Activated CD4-positive, alpha-beta memory T cell treated with anti-CD3 and anti-CD28 coated beads for 36 hours (primary cell): ENCODE measurements around the gene MSMP. TPM values are rescaled to one million over a fixed set of nuclear protein-coding genes. Genes with fewer than 3 reads are reported as not detected.

Source experiments
- CTCF ChIA-PET: fragments of 350-600 bp; sonication (Branson Sonifier 250); formaldehyde crosslinking; loops from one replicate; lab custom pipeline; 2021; ENCODE audit warnings: antibody characterized with exemption, inconsistent platforms; lab: Charles Lee
- POLR2A ChIA-PET: fragments of 350-600 bp; sonication (Branson Sonifier 250); formaldehyde crosslinking; loops from one replicate; lab custom pipeline; 2021; ENCODE audit warnings: antibody characterized with exemption; lab: Charles Lee
- DNase-seq: peaks from one replicate; pipeline ENCODE4 v3.0.0-alpha.2; 2020
- H3K27ac Mint-ChIP-seq: one replicate; pipeline ENCODE4 v1.8.0; 2021; ENCODE audit warnings: mixed read lengths
- H3K27me3 Mint-ChIP-seq: one replicate; pipeline ENCODE4 v1.8.0; 2021; ENCODE audit warnings: mixed read lengths
- H3K36me3 Mint-ChIP-seq: one replicate; pipeline ENCODE4 v1.8.0; 2021; ENCODE audit warnings: mixed read lengths
- H3K4me1 Mint-ChIP-seq: one replicate; pipeline ENCODE4 v1.8.0; 2021; ENCODE audit warnings: low read depth, mixed read lengths
- H3K4me3 Mint-ChIP-seq: one replicate; pipeline ENCODE4 v1.8.0; 2021; ENCODE audit warnings: mild to moderate bottlenecking, mixed read lengths
- H3K9me3 Mint-ChIP-seq: one replicate; pipeline ENCODE4 v1.8.0; 2021; ENCODE audit warnings: mixed read lengths
- intact Hi-C: fragments of 100-400 bp; cut with micrococcal nuclease; formaldehyde crosslinking; loops from one replicate; pipeline ENCODE4 v1.15.1; 2023
- total RNA-seq, 2 experiments: library from RNA; stranded (reverse); gene quantifications; one replicate each; pipeline ENCODE4 v1.2.3, GENCODE V29; 2021

MSMP gene
- total RNA-seq, 2 experiments from 2014 or later: not detected

DNA sequence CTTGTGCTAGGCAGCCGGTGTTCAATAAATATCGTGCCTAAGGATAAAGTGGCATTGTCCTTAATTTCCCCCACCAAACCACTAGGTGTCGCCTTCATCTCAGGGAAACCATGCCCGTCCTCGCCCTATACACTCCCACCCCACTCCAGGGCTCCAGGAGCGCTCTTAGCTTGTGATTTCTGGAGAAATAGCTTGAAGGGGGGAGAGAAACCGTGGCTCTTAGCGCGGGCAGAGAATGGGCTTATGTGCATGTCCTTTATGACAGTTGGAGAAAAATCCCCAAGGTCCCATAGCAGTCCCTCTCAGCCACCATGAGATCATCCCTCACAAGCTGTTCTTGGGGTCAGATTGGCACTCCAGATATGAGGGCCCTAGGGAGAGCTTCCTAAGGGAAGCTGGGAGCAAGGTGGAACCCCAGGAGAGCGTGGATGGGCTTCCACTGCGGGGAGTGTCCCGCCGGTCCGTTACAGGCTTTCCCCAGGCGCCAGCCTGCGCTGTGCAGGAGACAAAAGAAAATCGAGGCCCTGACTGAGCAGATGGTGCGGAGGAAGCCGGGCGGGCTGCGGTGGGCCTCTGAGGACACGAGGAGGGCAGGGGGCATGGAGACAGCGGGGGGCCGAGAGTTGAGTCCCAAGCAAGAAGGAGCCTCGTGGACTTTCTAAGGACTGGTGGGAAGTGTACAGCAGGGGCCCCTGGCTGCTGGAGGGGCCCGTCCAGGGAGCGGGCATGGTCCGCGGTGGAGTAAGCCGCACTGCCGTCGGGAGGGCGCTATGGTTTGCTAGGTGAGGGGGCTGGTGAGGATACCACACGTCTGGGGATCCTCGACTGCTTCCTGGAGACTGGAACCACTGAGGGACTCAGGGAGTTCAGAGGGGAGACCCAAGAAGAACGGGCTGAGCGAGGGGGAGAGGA, 36.6 kb upstream of the MSMP start:
- no peaks in the 10 kb centered on the region for H3K36me3 Mint-ChIP-seq
- POLR2A ChIA-PET: no interaction called here

DNA sequence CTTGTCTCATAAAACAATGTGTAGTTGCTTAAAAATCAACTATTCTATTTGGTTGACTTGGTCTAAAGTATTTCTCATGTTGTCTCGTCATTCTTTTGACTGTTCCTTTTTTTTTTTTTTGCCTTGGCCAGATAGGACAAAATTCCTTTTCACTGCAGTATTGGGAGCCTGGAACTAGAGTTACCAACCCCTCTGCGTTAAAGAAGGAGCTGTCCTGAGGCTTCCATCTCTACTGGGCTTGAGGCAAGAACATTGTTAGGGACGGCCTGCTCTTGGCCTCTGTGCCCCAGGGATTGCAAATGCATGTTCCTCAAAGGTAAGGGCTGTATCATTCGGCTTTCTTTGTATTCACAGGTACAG, 35.9 kb upstream of the MSMP start:
- Mint-ChIP-seq H3K27ac (no peak overlapping the region), H3K4me1 (peaks cover 5% of the 10 kb centered on the region), H3K9me3 (no peaks in the 10 kb centered on the region), H3K4me3 (no peak overlapping the region), H3K27me3 (no peaks in the 10 kb centered on the region), H3K36me3 (no peaks in the 10 kb centered on the region)
- CTCF ChIA-PET: interaction anchor here (0.6 to 3.1 kb wide), 47 partner anchors 8 to 389 kb away, joined by 3 to 66 read pairs (median 5); partner anchors contain the start of genes FAM221B, HINT2, SPAG8 and TMEM8B
- intact Hi-C loops: loop anchor here (1.0 kb wide), 2 partner anchors 36 to 92 kb away; no protein-coding TSS in a partner anchor
- POLR2A ChIA-PET: no interaction called here
- DNase-seq: no peak

More for the DNA sequence above, 36.6 kb upstream of the MSMP start:
- peak; percentile 60 for DNase-seq
- H3K27me3 Mint-ChIP-seq: no peaks in the 10 kb centered on the region
- H3K4me3 Mint-ChIP-seq: no peak overlapping the region
- H3K27ac Mint-ChIP-seq: no peak overlapping the region
- CTCF ChIA-PET: interaction anchor here (0.5 to 3.1 kb wide), 50 partner anchors 9 to 374 kb away, joined by 3 to 66 read pairs (median 4); partner anchors contain the start of genes FAM221B, HINT2, SPAG8 and TMEM8B
- no peaks in the 10 kb centered on the region for H3K9me3 Mint-ChIP-seq
- intact Hi-C loops: loop anchor here (1.0 kb wide), 2 partner anchors 36 to 92 kb away; no protein-coding TSS in a partner anchor
- H3K4me1 Mint-ChIP-seq: peaks cover 5% of the 10 kb centered on the region

DNA sequence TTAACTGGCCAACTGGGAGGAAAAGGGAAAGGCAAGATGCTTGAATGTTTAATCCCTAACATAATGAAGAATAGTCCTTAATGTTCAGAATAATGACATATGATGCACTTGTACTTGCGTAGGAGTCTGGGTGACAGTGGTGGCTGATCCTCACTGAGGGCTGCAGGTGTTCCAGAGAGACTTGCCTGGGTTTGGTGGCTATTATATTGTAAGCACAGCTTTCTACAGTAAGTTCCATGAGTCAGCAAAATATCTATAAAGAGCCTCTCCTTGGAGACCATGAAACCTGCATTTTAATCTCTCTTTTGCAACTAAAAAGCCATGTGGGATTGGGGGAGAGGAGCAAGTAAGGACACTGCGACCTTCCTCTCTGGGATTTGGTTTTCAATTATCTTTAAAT, 35.5 kb upstream of the MSMP start:
- Mint-ChIP-seq H3K27me3 (no peaks in the 10 kb centered on the region), H3K4me1 (peaks cover 5% of the 10 kb centered on the region), H3K4me3 (no peak overlapping the region), H3K9me3 (no peaks in the 10 kb centered on the region), H3K27ac (no peak overlapping the region), H3K36me3 (no peaks in the 10 kb centered on the region)
- no peak for DNase-seq
- POLR2A ChIA-PET: no interaction called here
- CTCF ChIA-PET: interaction anchor here (0.5 to 3.1 kb wide), 46 partner anchors 8 to 389 kb away, joined by 3 to 66 read pairs (median 5); partner anchors contain the start of genes FAM221B, HINT2, SPAG8 and TMEM8B
- intact Hi-C loops: no loop called here

DNA sequence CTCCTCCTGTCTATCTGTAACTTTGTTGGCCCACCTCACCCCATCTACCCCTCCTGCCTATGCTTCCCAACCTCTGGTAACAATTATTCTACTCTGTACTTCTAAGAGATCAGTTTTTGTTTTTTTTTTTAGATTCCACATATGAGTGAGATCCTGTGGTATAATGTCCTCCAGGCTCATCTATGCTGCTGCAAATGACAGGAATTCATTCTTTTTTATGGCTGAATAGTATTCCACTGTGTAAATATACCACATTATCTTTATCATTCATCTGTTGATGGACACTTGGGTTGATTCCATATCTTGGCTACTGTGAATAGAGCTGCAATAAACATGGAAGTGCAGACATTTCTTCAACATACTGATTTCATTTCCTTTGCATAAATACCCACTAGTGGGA, 29.3 kb upstream of the MSMP start:
- intact Hi-C loops: no loop called here
- peaks cover 10% of the 10 kb centered on the region for H3K36me3 Mint-ChIP-seq
- H3K4me3 Mint-ChIP-seq: no peak overlapping the region
- CTCF ChIA-PET: interaction anchor here (1.2 to 2.5 kb wide), 2 partner anchors 22 to 99 kb away, joined by 3 to 7 read pairs; no protein-coding TSS in a partner anchor
- no peaks in the 10 kb centered on the region for H3K9me3 Mint-ChIP-seq
- no peaks in the 10 kb centered on the region for H3K4me1 Mint-ChIP-seq
- POLR2A ChIA-PET: no interaction called here
- H3K27me3 Mint-ChIP-seq: no peaks in the 10 kb centered on the region
- DNase-seq: no peak
- no peak overlapping the region for H3K27ac Mint-ChIP-seq

DNA sequence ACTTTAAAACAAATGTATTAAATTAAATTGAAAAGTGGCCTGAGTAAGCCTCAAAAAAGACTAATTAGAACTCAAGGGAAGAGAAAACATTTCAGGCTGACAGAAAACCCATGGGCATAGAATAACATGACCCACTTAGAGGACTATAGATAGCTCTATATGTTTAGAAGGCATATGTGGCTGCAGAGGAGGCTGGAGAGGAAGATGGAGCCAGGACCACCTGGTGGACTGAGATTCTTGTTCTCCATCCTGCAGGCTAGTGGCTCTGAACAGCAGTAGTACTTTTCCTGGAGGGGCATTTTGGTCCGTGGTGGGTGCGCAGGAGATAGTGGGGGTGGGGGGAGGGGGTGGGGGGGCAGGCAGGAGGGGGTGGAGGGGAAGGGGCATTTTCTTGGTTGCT, 27.0 kb upstream of the MSMP start:
- Mint-ChIP-seq H3K9me3 (no peaks in the 10 kb centered on the region), H3K4me3 (no peak overlapping the region), H3K27ac (no peak overlapping the region), H3K27me3 (no peaks in the 10 kb centered on the region), H3K36me3 (peaks cover 10% of the 10 kb centered on the region), H3K4me1 (no peaks in the 10 kb centered on the region)
- intact Hi-C loops: no loop called here
- CTCF ChIA-PET: interaction anchor here (1.2 to 2.5 kb wide), 3 partner anchors 9 to 101 kb away, joined by 3 to 8 read pairs (median 7); no protein-coding TSS in a partner anchor
- DNase-seq: no peak
- POLR2A ChIA-PET: no interaction called here

DNA sequence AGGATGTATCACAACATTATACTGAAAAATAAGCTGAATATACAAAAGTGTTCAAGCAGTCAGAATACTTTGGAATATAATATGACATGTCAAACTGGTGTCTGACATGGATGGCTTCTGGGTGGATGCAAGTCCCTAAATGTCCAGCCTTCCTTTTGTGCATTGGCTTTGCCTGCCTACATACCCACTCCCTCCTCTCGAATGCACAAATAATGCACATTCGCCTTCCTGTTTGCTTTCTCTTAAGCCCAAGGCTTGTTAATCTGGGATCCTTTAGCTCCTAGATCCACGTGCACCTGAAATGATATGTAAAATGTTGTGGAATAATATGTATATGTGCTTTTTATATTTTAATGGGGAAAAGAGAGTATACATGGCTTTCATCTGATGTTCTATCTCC, 24.4 kb upstream of the MSMP start:
- POLR2A ChIA-PET: no interaction called here
- CTCF ChIA-PET: interaction anchor here (1.3 to 2.2 kb wide), 3 partner anchors 12 to 104 kb away, joined by 7 to 11 read pairs (median 11); no protein-coding TSS in a partner anchor
- DNase-seq: no peak
- no peak overlapping the region for H3K27ac Mint-ChIP-seq
- H3K27me3 Mint-ChIP-seq: no peaks in the 10 kb centered on the region
- H3K36me3 Mint-ChIP-seq: peaks cover 3% of the 10 kb centered on the region
- intact Hi-C loops: no loop called here
- H3K9me3 Mint-ChIP-seq: no peaks in the 10 kb centered on the region
- H3K4me1 Mint-ChIP-seq: no peaks in the 10 kb centered on the region
- no peak overlapping the region for H3K4me3 Mint-ChIP-seq

DNA sequence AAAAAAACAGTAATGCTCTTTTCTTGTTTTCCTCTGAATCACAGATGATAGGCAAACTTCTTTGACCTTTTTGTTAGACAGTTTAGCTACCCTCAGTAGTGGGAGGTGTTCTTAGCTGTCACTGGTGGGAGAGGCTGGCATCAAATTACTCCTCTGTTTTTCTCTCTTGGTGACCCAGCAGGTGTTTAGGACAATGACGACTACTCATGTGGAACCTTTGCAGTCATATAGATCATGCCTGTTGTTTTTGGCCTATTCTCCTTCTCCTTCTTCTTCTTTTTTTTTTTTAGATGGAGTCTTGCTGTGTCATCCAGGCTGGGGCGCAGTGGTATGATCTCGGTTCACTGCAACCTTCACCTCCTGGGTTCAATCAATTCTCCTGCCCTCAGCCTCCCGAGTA, 21.9 kb upstream of the MSMP start:
- no peaks in the 10 kb centered on the region for H3K9me3 Mint-ChIP-seq
- intact Hi-C loops: no loop called here
- H3K36me3 Mint-ChIP-seq: no peaks in the 10 kb centered on the region
- H3K4me3 Mint-ChIP-seq: no peak overlapping the region
- H3K27me3 Mint-ChIP-seq: no peaks in the 10 kb centered on the region
- DNase-seq: no peak
- no peak overlapping the region for H3K27ac Mint-ChIP-seq
- no peaks in the 10 kb centered on the region for H3K4me1 Mint-ChIP-seq
- POLR2A ChIA-PET: no interaction called here
- CTCF ChIA-PET: interaction anchor here (1.2 to 2.2 kb wide), 4 partner anchors 13 to 41 kb away, joined by 3 to 7 read pairs (median 6); no protein-coding TSS in a partner anchor

DNA sequence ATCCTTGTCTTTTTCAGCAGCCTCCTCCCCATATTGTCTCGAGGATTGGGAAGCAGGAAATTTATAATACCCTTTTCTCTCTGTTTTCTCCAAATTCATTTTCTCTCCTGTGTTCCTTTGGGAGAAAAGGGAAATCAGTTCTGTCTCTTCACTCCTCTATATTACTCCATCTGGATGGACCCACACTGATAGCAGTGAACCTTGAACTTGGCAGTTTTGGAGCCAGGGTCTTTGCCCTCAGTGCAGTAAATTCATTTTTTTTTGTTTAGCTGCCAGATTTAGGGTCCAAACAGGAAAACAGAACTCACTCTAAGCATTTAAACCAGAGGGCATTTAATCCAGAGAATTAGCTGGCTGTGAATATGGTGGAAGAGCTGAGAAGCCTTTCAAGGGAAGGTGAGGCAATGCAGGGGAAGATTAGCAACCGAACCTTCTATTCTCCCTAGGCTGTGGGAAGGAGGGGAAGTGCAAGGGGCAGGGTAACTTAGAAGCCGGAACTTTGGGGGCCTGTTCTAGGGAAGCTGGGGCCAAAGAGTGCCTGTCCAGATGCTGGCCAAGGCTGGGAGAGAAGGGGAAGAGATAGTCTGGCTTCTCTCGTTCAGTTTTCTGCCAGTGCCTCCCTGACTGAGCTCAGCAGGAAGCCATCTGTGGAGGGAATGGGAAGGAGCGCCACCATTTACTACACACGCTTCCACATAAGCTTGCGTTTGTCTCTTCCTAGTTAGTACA, 21.0 kb upstream of the MSMP start:
- ChIA-PET CTCF (interaction anchor here (0.7 to 2.2 kb wide), 6 partner anchors 14 to 40 kb away, joined by 3 to 7 read pairs (median 4); no protein-coding TSS in a partner anchor), POLR2A (no interaction called here)
- Mint-ChIP-seq H3K27me3 (no peaks in the 10 kb centered on the region), H3K9me3 (no peaks in the 10 kb centered on the region), H3K27ac (no peak overlapping the region), H3K36me3 (no peaks in the 10 kb centered on the region), H3K4me1 (no peaks in the 10 kb centered on the region), H3K4me3 (no peak overlapping the region)
- intact Hi-C loops: no loop called here
- no peak for DNase-seq

DNA sequence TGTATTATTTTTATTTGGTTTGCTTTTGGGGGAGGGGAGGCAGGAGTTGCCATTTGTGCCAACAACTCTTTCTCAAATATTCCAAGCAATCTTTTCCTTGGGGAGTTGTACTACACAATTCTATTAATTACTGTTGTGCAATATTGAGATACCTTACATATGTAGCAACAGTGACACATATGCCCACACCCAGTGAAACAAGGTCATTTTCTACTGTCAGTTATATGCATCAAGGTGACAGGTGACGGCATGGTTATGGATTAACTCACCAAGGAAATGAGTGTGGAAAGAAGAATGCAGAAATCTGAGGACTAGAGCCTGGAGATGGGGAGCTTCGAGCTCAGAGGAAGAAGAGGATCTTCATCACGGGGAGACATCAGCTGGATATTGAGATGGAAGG, 17.9 kb upstream of the MSMP start:
- H3K4me1 Mint-ChIP-seq: no peaks in the 10 kb centered on the region
- POLR2A ChIA-PET: interaction anchor here (1.6 kb wide), 1 partner anchor 11 kb away, joined by 3 read pairs; no protein-coding TSS in a partner anchor
- H3K9me3 Mint-ChIP-seq: no peaks in the 10 kb centered on the region
- no peak overlapping the region for H3K4me3 Mint-ChIP-seq
- H3K27me3 Mint-ChIP-seq: no peaks in the 10 kb centered on the region
- intact Hi-C loops: no loop called here
- CTCF ChIA-PET: interaction anchor here (1.2 kb wide), 3 partner anchors 18 to 110 kb away, joined by 3 to 7 read pairs (median 3); no protein-coding TSS in a partner anchor
- DNase-seq: no peak
- H3K36me3 Mint-ChIP-seq: no peaks in the 10 kb centered on the region
- H3K27ac Mint-ChIP-seq: no peak overlapping the region

DNA sequence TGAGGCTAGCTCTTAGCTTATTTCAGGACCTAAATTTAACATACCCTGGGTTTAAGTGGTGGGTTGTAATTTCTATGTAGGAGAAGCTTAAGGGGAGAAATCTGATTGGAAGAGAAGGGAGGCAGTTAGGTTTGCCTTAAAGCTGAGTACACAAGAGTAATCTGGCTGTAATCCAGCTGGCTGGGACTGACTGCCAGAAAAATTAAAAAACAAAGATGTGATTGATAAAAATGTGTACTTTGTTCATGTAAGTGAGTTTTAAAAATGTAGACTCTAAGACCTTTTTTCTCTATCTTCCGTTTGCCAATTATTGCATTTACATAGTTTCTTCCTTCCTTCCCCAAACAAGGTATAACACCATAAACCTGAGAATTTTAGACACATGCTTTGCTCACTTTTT, 17.5 kb upstream of the MSMP start:
- CTCF ChIA-PET: interaction anchor here (1.0 to 1.2 kb wide), 4 partner anchors 19 to 110 kb away, joined by 3 to 7 read pairs (median 3); no protein-coding TSS in a partner anchor
- no peaks in the 10 kb centered on the region for H3K4me1 Mint-ChIP-seq

DNA sequence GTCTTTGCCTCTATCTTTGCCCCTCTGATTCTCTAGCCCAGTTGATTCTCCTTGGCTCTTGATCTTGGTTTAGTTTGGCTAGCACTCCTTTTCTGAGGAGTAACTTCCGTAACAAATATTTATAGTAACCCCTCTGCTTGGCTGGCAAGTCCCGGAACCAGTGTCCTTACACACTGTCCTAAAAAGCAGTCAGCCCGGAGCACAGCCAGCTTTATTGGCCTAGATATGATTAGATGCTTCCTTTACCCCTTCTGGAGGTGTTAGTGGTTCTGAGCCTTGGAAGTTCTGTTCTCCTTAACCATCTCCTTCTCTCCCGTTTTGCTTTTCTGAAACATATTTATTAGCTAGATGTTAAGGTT, 17.0 kb upstream of the MSMP start:
- no peaks in the 10 kb centered on the region for H3K9me3 Mint-ChIP-seq
- DNase-seq: no peak
- H3K27me3 Mint-ChIP-seq: no peaks in the 10 kb centered on the region
- no peaks in the 10 kb centered on the region for H3K36me3 Mint-ChIP-seq
- H3K4me1 Mint-ChIP-seq: peaks cover 4% of the 10 kb centered on the region
- ChIA-PET CTCF (interaction anchor here (0.6 to 1.2 kb wide), 5 partner anchors 8 to 111 kb away, joined by 3 to 7 read pairs (median 3); no protein-coding TSS in a partner anchor), POLR2A (no interaction called here)
- no peak overlapping the region for H3K4me3 Mint-ChIP-seq
- H3K27ac Mint-ChIP-seq: no peak overlapping the region
- intact Hi-C loops: no loop called here

More for the DNA sequence above, 17.5 kb upstream of the MSMP start:
- Mint-ChIP-seq H3K36me3 (no peaks in the 10 kb centered on the region), H3K9me3 (no peaks in the 10 kb centered on the region), H3K27ac (no peak overlapping the region), H3K27me3 (no peaks in the 10 kb centered on the region), H3K4me3 (no peak overlapping the region)
- intact Hi-C loops: no loop called here
- no peak for DNase-seq
- POLR2A ChIA-PET: no interaction called here
